SK-N-SH (cell line): Measurements from ENCODE around the gene C14orf180. TPM values are rescaled to one million over a fixed set of nuclear protein-coding genes. Genes with fewer than 3 reads are reported as not detected.

Experiments used
- CTCF ChIA-PET: fragments of 300-600, 350-600 bp; formaldehyde crosslinking; extraction: SDS; loops from one replicate; lab custom pipeline; 2021; lab: Yijun Ruan, JAX
- POLR2A ChIA-PET: fragments of 350-600 bp; sonication (Branson Sonifier 250); formaldehyde crosslinking; extraction: SDS; loops from one replicate; lab custom pipeline; 2020; ENCODE audit warnings: antibody characterized with exemption, inconsistent platforms; lab: Yijun Ruan, JAX
- DNase-seq: peaks from one replicate; pipeline ENCODE4 v3.0.0; 2012
- H2AFZ ChIP-seq: fragments of 200-600 bp; sonication (generic); 2 replicates; pipeline ENCODE4 v1.8.1; 2016; ENCODE audit warnings: antibody characterized with exemption, mild to moderate bottlenecking, low read depth
- H3F3A ChIP-seq: fragments of 200-600 bp; sonication (generic); replicated peaks from 2 replicates; pipeline ENCODE3; 2016; ENCODE audit warnings: antibody characterized with exemption, mild to moderate bottlenecking; ENCODE audit not compliant: insufficient read depth
- H3K27ac ChIP-seq, 2 experiments: fragments of 200-500 bp in 1 of 2; fragments of 200-600 bp in 1 of 2; sonication (Bioruptor generic) in 1 of 2; sonication (generic), shearing (Covaris generic) in 1 of 2; 2 replicates each; pipeline versions ENCODE4 v1.5.1 to v1.6.1; 2014 to 2016; ENCODE audit warnings: low read depth in 2 of 2, inconsistent platforms in 1 of 2, low read length in 1 of 2, mild to moderate bottlenecking in 1 of 2, mixed read lengths in 1 of 2
- H3K27me3 ChIP-seq: fragments of 200-600 bp; sonication (generic), shearing (Covaris generic); 2 replicates; pipeline ENCODE4 v1.6.1; 2016; ENCODE audit warnings: mixed run types; ENCODE audit not compliant: insufficient read depth
- H3K36me3 ChIP-seq, 2 experiments: fragments of 200-500 bp in 1 of 2; fragments of 200-600 bp in 1 of 2; sonication (Bioruptor generic) in 1 of 2; sonication (generic) in 1 of 2; replicated peaks in 1 of 2; 2 replicates each; pipeline versions ENCODE3 to v1.5.1; 2014 to 2016; ENCODE audit warnings: low read length in 1 of 2, mild to moderate bottlenecking in 1 of 2; ENCODE audit not compliant: insufficient read depth in 2 of 2, control insufficient read depth in 1 of 2
- H3K4me1 ChIP-seq, 2 experiments: fragments of 200-500 bp in 1 of 2; fragments of 200-600 bp in 1 of 2; sonication (Bioruptor generic) in 1 of 2; sonication (generic), shearing (Covaris generic) in 1 of 2; 2 replicates each; pipeline versions ENCODE4 v1.5.1 to v1.6.1; 2014 to 2016; ENCODE audit warnings: low read depth in 1 of 2, low read length in 1 of 2, mixed run types in 1 of 2; ENCODE audit not compliant: insufficient read depth in 2 of 2, control insufficient read depth in 1 of 2
- H3K4me2 ChIP-seq: fragments of 200-600 bp; sonication (generic), shearing (Covaris generic); 2 replicates; pipeline ENCODE4 v1.6.1; 2017; ENCODE audit warnings: mixed run types
- H3K4me3 ChIP-seq, 2 experiments: fragments of 200-500 bp in 1 of 2; fragments of 200-600 bp in 1 of 2; sonication (Bioruptor generic) in 1 of 2; sonication (generic), shearing (Covaris generic) in 1 of 2; 2 replicates each; pipeline versions ENCODE4 v1.5.1 to v1.8.1; 2014 to 2016; ENCODE audit warnings: low read depth in 2 of 2, inconsistent platforms in 1 of 2, low read length in 1 of 2, mild to moderate bottlenecking in 1 of 2, mixed read lengths in 1 of 2, moderate library complexity in 1 of 2
- H3K79me2 ChIP-seq: fragments of 200-600 bp; sonication (generic); 2 replicates; pipeline ENCODE4 v1.8.1; 2017; ENCODE audit warnings: mild to moderate bottlenecking; ENCODE audit not compliant: insufficient read depth
- H3K9ac ChIP-seq: fragments of 200-600 bp; sonication (generic); 2 replicates; pipeline ENCODE4 v1.6.1; 2017; ENCODE audit warnings: mixed run types
- H3K9me2 ChIP-seq: fragments of 200-600 bp; sonication (generic); 2 replicates; pipeline ENCODE4 v1.6.1; 2017; ENCODE audit warnings: mixed run types
- H3K9me3 ChIP-seq: fragments of 200-600 bp; sonication (generic); 2 replicates; pipeline ENCODE4 v1.6.1; 2017; ENCODE audit warnings: mixed run types, mild to moderate bottlenecking, moderate library complexity
- H4K20me1 ChIP-seq: fragments of 200-600 bp; sonication (generic); 2 replicates; pipeline ENCODE4 v1.6.1; 2017; ENCODE audit warnings: mild to moderate bottlenecking, mixed run types; ENCODE audit not compliant: insufficient read depth
- CHD2 ChIP-seq: fragments of 150-350 bp; IDR thresholded peaks from 2 replicates; pipeline ENCODE4 v1.6.1; 2018; ENCODE audit warnings: low read length; ENCODE audit not compliant: partially characterized antibody
- ELF1 ChIP-seq: IDR thresholded peaks from 2 replicates; pipeline ENCODE4 v1.4.0; 2012
- EZH2phosphoT487 ChIP-seq: fragments of 200-600 bp; sonication (generic); IDR thresholded peaks from 2 replicates; pipeline ENCODE4 v1.6.1; 2017; ENCODE audit warnings: low read depth, mixed run types, mild to moderate bottlenecking, antibody characterized with exemption, moderate library complexity, borderline replicate concordance
- FOSL2 ChIP-seq: IDR thresholded peaks from 2 replicates; pipeline ENCODE4 v1.4.0; 2012; ENCODE audit warnings: low read depth, mild to moderate bottlenecking, moderate library complexity, borderline replicate concordance
- GABPA ChIP-seq: IDR thresholded peaks from 2 replicates; pipeline ENCODE4 v1.4.0; 2012; ENCODE audit warnings: low read depth, mild to moderate bottlenecking
- IRF3 ChIP-seq: fragments of 150-350 bp; IDR thresholded peaks from 2 replicates; pipeline ENCODE4 v1.6.1; 2016; ENCODE audit warnings: mild to moderate bottlenecking, low read depth, low read length
- JUND ChIP-seq: IDR thresholded peaks from 2 replicates; pipeline ENCODE4 v1.4.0; 2012
- MAX ChIP-seq: IDR thresholded peaks from 2 replicates; pipeline ENCODE4 v1.4.0; 2012; ENCODE audit warnings: low read depth
- MEF2A ChIP-seq: IDR thresholded peaks from 2 replicates; pipeline ENCODE4 v1.4.0; 2012; ENCODE audit warnings: low read depth, borderline replicate concordance
- NRF1 ChIP-seq: IDR thresholded peaks from 2 replicates; pipeline ENCODE4 v1.6.1; 2012; ENCODE audit warnings: low read depth, mild to moderate bottlenecking, low read length
- POLR2AphosphoS5 ChIP-seq: IDR thresholded peaks from 2 replicates; pipeline ENCODE4 v1.6.1; 2012; ENCODE audit warnings: low read depth, low read length
- RFX5 ChIP-seq: IDR thresholded peaks from 2 replicates; pipeline ENCODE4 v1.6.1; 2012; ENCODE audit warnings: mild to moderate bottlenecking, improper control_type of control experiment, low read length
- RXRA ChIP-seq: IDR thresholded peaks from 2 replicates; pipeline ENCODE4 v1.4.0; 2012; ENCODE audit warnings: low read depth, mild to moderate bottlenecking, borderline replicate concordance
- SIN3A ChIP-seq: IDR thresholded peaks from 2 replicates; pipeline ENCODE4 v1.6.1; 2012; ENCODE audit warnings: low read depth, mild to moderate bottlenecking, low read length, moderate library complexity, borderline replicate concordance
- TCF12 ChIP-seq: IDR thresholded peaks from 2 replicates; pipeline ENCODE4 v1.4.0; 2012
- YY1 ChIP-seq: IDR thresholded peaks from 2 replicates; pipeline ENCODE4 v1.4.0; 2012; ENCODE audit warnings: low read depth, mild to moderate bottlenecking
- WGBS: methylation state at CpG from one replicate; pipeline ENCODE4 v1.1.6; 2017; ENCODE audit warnings: low lambda C conversion rate; 5-methylcytosine and 5-hydroxymethylcytosine counted together
- polyA plus RNA-seq, 3 experiments: library from polyadenylated mRNA; depleted of rRNA; stranded (reverse); fragments of >200 nt; gene quantifications; 2 replicates each; pipeline ENCODE4 v1.2.3, GENCODE V29; 2012
- TF ChIP-seq, protein P1 (sequence below): IDR thresholded peaks from 2 replicates; pipeline ENCODE4; 2012
- TF ChIP-seq, protein P2 (sequence below): IDR thresholded peaks from 2 replicates; pipeline ENCODE4 v1.4.0; 2012; ENCODE audit warnings: low read depth, borderline replicate concordance
- TF ChIP-seq, protein P3 (sequence below): fragments of 200-600 bp; sonication (generic); IDR thresholded peaks from 2 replicates; pipeline ENCODE4 v1.6.1; 2017; ENCODE audit warnings: antibody characterized with exemption, mild to moderate bottlenecking, moderate library complexity

Gene C14orf180
- polyA plus RNA-seq, 1 of the 3 experiments (the other 2 are of a cell fraction) = not detected

DNA sequence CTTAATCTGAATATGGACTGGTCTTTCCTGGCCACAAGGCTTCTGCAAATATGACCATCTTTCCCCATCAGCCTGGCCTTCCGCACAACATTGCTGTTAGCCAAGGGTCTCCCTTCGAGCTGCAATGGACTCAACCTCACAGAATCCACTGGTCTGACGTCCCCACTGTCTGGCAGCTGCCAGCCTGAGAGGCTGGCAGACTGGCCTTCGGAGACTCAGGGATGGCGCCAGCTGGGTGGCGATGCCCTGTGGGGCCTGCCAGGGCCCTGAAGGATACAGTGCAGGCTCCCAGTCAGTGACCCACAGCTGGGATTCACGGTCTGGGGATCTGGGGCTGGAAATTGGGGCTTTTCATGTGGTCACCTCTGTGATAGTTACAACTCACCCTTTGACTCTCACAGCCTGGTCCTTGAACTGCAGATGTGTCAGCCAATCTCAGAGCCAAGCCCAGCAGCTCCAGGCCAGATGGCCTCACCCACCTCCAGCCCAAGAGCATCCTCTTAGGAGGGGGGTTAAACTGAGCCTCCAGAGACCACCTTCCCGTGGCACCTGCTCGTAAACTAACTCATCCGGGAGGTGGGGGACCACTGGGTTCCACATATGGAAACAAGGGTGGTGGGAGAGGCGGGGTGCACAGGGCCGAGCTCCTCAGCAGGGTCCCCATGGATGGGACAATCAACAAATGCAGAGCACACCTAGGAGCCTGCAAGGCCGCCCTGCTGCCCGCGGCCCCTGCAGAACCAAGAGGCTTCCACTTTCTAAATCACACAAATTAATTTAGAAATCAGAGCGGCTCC lies 21.1 kb upstream of the C14orf180 start:
- no peaks in the 10 kb centered on the region for H3K36me3 ChIP-seq
- H3K4me2 ChIP-seq = no peak overlapping the region
- H3K27me3 ChIP-seq = no peaks in the 10 kb centered on the region
- H3K9ac ChIP-seq = no peak overlapping the region
- POLR2A ChIA-PET = no interaction called here
- peaks cover 0 to 38% of the 10 kb centered on the region in 2 experiments; a peak in 1 of 4 replicates for H3K4me1 ChIP-seq
- no peaks in the 10 kb centered on the region for H3K9me3 ChIP-seq
- TF ChIP-seq NRF1 (no peak), SIN3A (no peak), ELF1 (no peak), CHD2 (no peak), JUND (no peak), POLR2AphosphoS5 (no peak), IRF3 (no peak), MEF2A (no peak), RXRA (no peak)
- 58% methylated on average over 8 of the region's 16 CpGs for WGBS
- CTCF ChIA-PET = interaction anchor here (0.6 to 3.8 kb wide), 6 partner anchors 48 to 335 kb away, joined by 3 to 10 read pairs (median 4); no protein-coding TSS in a partner anchor
- H3K79me2 ChIP-seq = no peaks in the 10 kb centered on the region
- no peaks in the 10 kb centered on the region for H3K9me2 ChIP-seq
- no peak for DNase-seq
- no peaks in the 10 kb centered on the region for H3F3A ChIP-seq
- H3K4me3 ChIP-seq = no peak overlapping the region
- H2AFZ ChIP-seq = no peak overlapping the region
- H4K20me1 ChIP-seq = no peaks in the 10 kb centered on the region
- no peak overlapping the region for H3K27ac ChIP-seq

DNA sequence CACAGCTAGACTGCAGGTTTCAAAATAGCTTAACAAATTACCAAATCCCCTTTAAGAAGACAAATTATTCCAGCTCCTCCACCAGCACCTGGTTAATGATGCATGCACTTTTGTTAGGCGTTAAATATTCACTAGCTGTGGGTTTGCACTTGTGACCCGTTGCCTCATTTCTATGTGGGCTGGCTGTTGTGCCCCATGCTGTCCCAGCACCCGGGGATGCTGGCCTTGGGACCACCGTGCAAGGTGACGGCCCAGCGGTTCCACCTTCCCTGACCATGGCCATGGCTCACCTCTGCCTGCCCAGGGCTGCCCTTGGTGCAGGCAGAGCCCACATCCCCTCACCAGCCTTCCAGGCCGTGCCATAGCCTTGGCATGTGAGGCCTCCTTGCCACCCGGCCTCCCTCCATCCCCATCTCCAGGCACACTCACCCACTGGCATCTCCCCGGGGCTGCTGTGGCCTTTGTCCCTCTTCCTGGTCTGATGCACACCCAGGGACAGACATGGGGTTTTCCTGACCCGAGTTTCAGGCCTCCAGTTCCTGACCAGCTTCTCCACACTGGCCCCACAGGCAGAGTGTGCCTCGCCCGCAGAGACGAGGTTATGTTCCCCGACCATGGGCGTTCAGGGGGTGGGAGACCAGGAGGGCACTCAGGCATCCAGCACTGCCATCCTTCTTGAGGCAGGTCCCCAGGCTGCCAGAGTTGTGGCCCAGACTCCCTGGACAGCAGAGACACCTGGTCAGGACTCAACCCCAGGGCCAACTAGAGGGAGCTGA lies 20.3 kb upstream of the C14orf180 start:
- POLR2A ChIA-PET = no interaction called here
- no peaks in the 10 kb centered on the region for H4K20me1 ChIP-seq
- 52% methylated on average over 9 of the region's 15 CpGs for WGBS
- TF ChIP-seq, protein P1, sequence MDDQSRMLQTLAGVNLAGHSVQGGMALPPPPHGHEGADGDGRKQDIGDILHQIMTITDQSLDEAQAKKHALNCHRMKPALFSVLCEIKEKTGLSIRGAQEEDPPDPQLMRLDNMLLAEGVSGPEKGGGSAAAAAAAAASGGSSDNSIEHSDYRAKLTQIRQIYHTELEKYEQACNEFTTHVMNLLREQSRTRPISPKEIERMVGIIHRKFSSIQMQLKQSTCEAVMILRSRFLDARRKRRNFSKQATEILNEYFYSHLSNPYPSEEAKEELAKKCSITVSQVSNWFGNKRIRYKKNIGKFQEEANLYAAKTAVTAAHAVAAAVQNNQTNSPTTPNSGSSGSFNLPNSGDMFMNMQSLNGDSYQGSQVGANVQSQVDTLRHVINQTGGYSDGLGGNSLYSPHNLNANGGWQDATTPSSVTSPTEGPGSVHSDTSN = no peak
- no peak for TF ChIP-seq POLR2AphosphoS5
- TF ChIP-seq, protein P2, sequence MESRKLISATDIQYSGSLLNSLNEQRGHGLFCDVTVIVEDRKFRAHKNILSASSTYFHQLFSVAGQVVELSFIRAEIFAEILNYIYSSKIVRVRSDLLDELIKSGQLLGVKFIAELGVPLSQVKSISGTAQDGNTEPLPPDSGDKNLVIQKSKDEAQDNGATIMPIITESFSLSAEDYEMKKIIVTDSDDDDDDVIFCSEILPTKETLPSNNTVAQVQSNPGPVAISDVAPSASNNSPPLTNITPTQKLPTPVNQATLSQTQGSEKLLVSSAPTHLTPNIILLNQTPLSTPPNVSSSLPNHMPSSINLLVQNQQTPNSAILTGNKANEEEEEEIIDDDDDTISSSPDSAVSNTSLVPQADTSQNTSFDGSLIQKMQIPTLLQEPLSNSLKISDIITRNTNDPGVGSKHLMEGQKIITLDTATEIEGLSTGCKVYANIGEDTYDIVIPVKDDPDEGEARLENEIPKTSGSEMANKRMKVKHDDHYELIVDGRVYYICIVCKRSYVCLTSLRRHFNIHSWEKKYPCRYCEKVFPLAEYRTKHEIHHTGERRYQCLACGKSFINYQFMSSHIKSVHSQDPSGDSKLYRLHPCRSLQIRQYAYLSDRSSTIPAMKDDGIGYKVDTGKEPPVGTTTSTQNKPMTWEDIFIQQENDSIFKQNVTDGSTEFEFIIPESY = no peak
- TF ChIP-seq MAX = no peak
- no peak for TF ChIP-seq TCF12
- no peak for TF ChIP-seq SIN3A
- TF ChIP-seq FOSL2 = no peak
- TF ChIP-seq EZH2phosphoT487 = no peak
- TF ChIP-seq, protein P3, sequence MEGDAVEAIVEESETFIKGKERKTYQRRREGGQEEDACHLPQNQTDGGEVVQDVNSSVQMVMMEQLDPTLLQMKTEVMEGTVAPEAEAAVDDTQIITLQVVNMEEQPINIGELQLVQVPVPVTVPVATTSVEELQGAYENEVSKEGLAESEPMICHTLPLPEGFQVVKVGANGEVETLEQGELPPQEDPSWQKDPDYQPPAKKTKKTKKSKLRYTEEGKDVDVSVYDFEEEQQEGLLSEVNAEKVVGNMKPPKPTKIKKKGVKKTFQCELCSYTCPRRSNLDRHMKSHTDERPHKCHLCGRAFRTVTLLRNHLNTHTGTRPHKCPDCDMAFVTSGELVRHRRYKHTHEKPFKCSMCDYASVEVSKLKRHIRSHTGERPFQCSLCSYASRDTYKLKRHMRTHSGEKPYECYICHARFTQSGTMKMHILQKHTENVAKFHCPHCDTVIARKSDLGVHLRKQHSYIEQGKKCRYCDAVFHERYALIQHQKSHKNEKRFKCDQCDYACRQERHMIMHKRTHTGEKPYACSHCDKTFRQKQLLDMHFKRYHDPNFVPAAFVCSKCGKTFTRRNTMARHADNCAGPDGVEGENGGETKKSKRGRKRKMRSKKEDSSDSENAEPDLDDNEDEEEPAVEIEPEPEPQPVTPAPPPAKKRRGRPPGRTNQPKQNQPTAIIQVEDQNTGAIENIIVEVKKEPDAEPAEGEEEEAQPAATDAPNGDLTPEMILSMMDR = no peak
- no peak for TF ChIP-seq YY1
- no peak for TF ChIP-seq RFX5
- TF ChIP-seq GABPA = no peak

More for the DNA sequence above, 20.3 kb upstream of the C14orf180 start:
- H3K9me3 ChIP-seq = no peaks in the 10 kb centered on the region
- H3K9ac ChIP-seq = no peak overlapping the region
- CTCF ChIA-PET = interaction anchor here (0.7 to 3.8 kb wide), 6 partner anchors 81 to 482 kb away, joined by 3 to 10 read pairs (median 3); no protein-coding TSS in a partner anchor
- H3K4me3 ChIP-seq = no peak overlapping the region
- no peak overlapping the region for H2AFZ ChIP-seq
- H3F3A ChIP-seq = no peaks in the 10 kb centered on the region
- H3K4me1 ChIP-seq = peaks cover 0 to 44% of the 10 kb centered on the region in 2 experiments; a peak in 1 of 4 replicates
- no peak overlapping the region for H3K27ac ChIP-seq
- H3K36me3 ChIP-seq = no peaks in the 10 kb centered on the region
- H3K4me2 ChIP-seq = no peak overlapping the region
- H3K9me2 ChIP-seq = no peaks in the 10 kb centered on the region
- H3K79me2 ChIP-seq = no peaks in the 10 kb centered on the region
- H3K27me3 ChIP-seq = no peaks in the 10 kb centered on the region
- no peak for DNase-seq
